Fibroblast of gingiva (primary cell): Measurements from ENCODE around the gene PKM.
A peak's percentile ranks its signal among the peaks of the same experiment; 100 is the strongest.
"Not testable (repeated sequence)": the region's sequence is repeated elsewhere in the genome, so short reads cannot be mapped to it uniquely, and the experiment has no call there.

Source experiments
- DNase-seq: peaks from one replicate; pipeline ENCODE4 v3.0.0-alpha.2; 2011; ENCODE audit warnings: low read depth

Gene PKM

GRCh38 chr15:72231066-72231832 is at the start of gene PKM:
TSS of gene PKM (minus strand) at chr15:72231190. CDS start at chr15:72219097, 12,093 bp downstream.
- DNase-seq: peak; percentile 99

GRCh38 chr15:72280751-72281150 is 49.8 kb upstream of the PKM start:
- DNase-seq: no peak

GRCh38 chr15:72278737-72279136 is 47.7 kb upstream of the PKM start:
- DNase-seq: no peak

GRCh38 chr15:72276326-72276700 is 45.3 kb upstream of the PKM start:
- DNase-seq: no peak

- DNase-seq: not testable (repeated sequence)
Observed at GRCh38 chr15:72275635-72276325, 44.8 kb upstream of the PKM start.

- DNase-seq: no peak
Observed at GRCh38 chr15:72272997-72273352, 42.0 kb upstream of the PKM start.

GRCh38 chr15:72272213-72272996 is 41.4 kb upstream of the PKM start, which contains the start of gene PARP6:
TSS of gene PARP6 (minus strand) at chr15:72272554. CDS start at chr15:72267477, 5,077 bp downstream.
- DNase-seq: peak; percentile 99

GRCh38 chr15:72271895-72272212 is 40.9 kb upstream of the PKM start:
- no peak for DNase-seq

- no peak for DNase-seq
Observed at GRCh38 chr15:72271221-72271620, 40.2 kb upstream of the PKM start.

GRCh38 chr15:72269739-72270138 is 38.7 kb upstream of the PKM start:
- no peak for DNase-seq

- no peak for DNase-seq
Observed at GRCh38 chr15:72265031-72265430, 34.0 kb upstream of the PKM start.

GRCh38 chr15:72252663-72253299 is 21.8 kb upstream of the PKM start:
- no peak for DNase-seq

GRCh38 chr15:72249142-72249810 is 18.3 kb upstream of the PKM start:
- DNase-seq: no peak

GRCh38 chr15:72248514-72248913 is 17.5 kb upstream of the PKM start:
- DNase-seq: no peak

- DNase-seq: no peak
Observed at GRCh38 chr15:72242775-72243370, 11.9 kb upstream of the PKM start.

- DNase-seq: no peak
Observed at GRCh38 chr15:72239652-72240051, 8.7 kb upstream of the PKM start.

GRCh38 chr15:72238586-72238985 is 7.6 kb upstream of the PKM start:
- no peak for DNase-seq

- DNase-seq: no peak
Observed at GRCh38 chr15:72237853-72238224, 6.8 kb upstream of the PKM start.

- DNase-seq: peak; percentile 96
Observed at GRCh38 chr15:72237029-72237852, 6.3 kb upstream of the PKM start.

- no peak for DNase-seq
Observed at GRCh38 chr15:72236381-72237003, 5.5 kb upstream of the PKM start.
